OCI-LY7 (cell line): ENCODE data around the gene BMP3. TPM values are rescaled to one million over a fixed set of nuclear protein-coding genes. Genes with fewer than 3 reads are reported as not detected.

Source experiments
- BruUV-seq: library from RNA; stranded (reverse); fragments of 400-500 nt; replicated peaks from 2 replicates; lab custom pipeline; 2021; lab: Mats Ljungman, UMichigan
- CTCF ChIA-PET: fragments of 300-600 bp; sonication (Branson Sonifier 250); formaldehyde crosslinking; loops from one replicate; lab custom pipeline; 2022; ENCODE audit warnings: antibody characterized with exemption; ENCODE audit not compliant: unreplicated experiment; lab: Charles Lee
- POLR2A ChIA-PET: fragments of 300-600 bp; sonication (Branson Sonifier 250); formaldehyde crosslinking; loops from one replicate; lab custom pipeline; 2022; ENCODE audit warnings: antibody characterized with exemption; lab: Charles Lee
- DNase-seq: peaks from one replicate; pipeline ENCODE4 v3.0.0-alpha.2; 2015; ENCODE audit warnings: low spot score
- H2AFZ ChIP-seq: fragments of 200-600 bp; sonication (generic), shearing (Covaris generic); 2 replicates; pipeline ENCODE4 v1.6.1; 2014; ENCODE audit warnings: mild to moderate bottlenecking, antibody characterized with exemption, low read length, moderate library complexity
- H3K27ac ChIP-seq: fragments of 200-600 bp; sonication (generic); 2 replicates; pipeline ENCODE4 v1.5.1; 2014; ENCODE audit warnings: mixed run types, low read depth, mild to moderate bottlenecking, moderate library complexity, low read length, inconsistent platforms; ENCODE audit not compliant: poor library complexity, severe bottlenecking
- H3K36me3 ChIP-seq: fragments of 200-600 bp; sonication (generic); 2 replicates; pipeline ENCODE4 v1.6.1; 2014; ENCODE audit warnings: mild to moderate bottlenecking, antibody characterized with exemption, low read length, moderate library complexity, mixed read lengths; ENCODE audit not compliant: insufficient read depth
- H3K4me1 ChIP-seq: fragments of 200-600 bp; sonication (generic); 2 replicates; pipeline ENCODE4 v1.5.1; 2014; ENCODE audit warnings: mild to moderate bottlenecking, low read length; ENCODE audit not compliant: insufficient read depth, poor library complexity, severe bottlenecking
- H3K4me2 ChIP-seq: fragments of 200-600 bp; sonication (generic); 2 replicates; pipeline ENCODE4 v1.6.1; 2014; ENCODE audit warnings: mild to moderate bottlenecking, low read length
- H3K4me3 ChIP-seq: fragments of 200-600 bp; sonication (generic); 2 replicates; pipeline ENCODE4 v1.5.1; 2014; ENCODE audit warnings: mild to moderate bottlenecking, low read depth, low read length; ENCODE audit not compliant: poor library complexity, severe bottlenecking
- H3K79me2 ChIP-seq: fragments of 200-600 bp; sonication (generic); 2 replicates; pipeline ENCODE4 v1.6.1; 2016; ENCODE audit warnings: low read depth, mild to moderate bottlenecking, low read length, moderate library complexity, mixed read lengths; ENCODE audit not compliant: insufficient read depth
- H3K9me2 ChIP-seq: fragments of 200-600 bp; sonication (generic); 2 replicates; pipeline ENCODE4 v1.6.1; 2016; ENCODE audit warnings: mild to moderate bottlenecking, low read length, mixed read lengths; ENCODE audit not compliant: insufficient read depth
- H3K9me3 ChIP-seq: fragments of 200-600 bp; sonication (generic); 2 replicates; pipeline ENCODE4 v1.6.1; 2014; ENCODE audit warnings: mild to moderate bottlenecking, mixed run types, low read length, mixed read lengths
- H4K20me1 ChIP-seq: fragments of 200-600 bp; sonication (generic); 2 replicates; pipeline ENCODE4 v1.6.1; 2014; ENCODE audit warnings: mild to moderate bottlenecking, antibody characterized with exemption, low read length, moderate library complexity, mixed read lengths; ENCODE audit not compliant: insufficient read depth
- EZH2phosphoT487 ChIP-seq: fragments of 200-600 bp; sonication (generic); IDR thresholded peaks from 2 replicates; pipeline ENCODE4 v1.6.1; 2018; ENCODE audit warnings: low read depth, borderline replicate concordance, mild to moderate bottlenecking, mixed run types, antibody characterized with exemption, low read length, moderate library complexity, mixed read lengths
- intact Hi-C: fragments of 100-400 bp; cut with micrococcal nuclease; formaldehyde crosslinking; loops from one replicate; pipeline ENCODE4 v1.10.0; 2022; ENCODE audit not compliant: unreplicated experiment
- total RNA-seq, 2 experiments: library from RNA; depleted of rRNA in 1 of 2; stranded (reverse); fragments of >200 nt in 1 of 2; shearing (Covaris generic) in 1 of 2; gene quantifications; 2 replicates each; pipeline ENCODE4 v1.2.3, GENCODE V29; 2014 to 2022
- TF ChIP-seq, protein P1 (sequence below): fragments of 200-600 bp; sonication (generic); conservative IDR thresholded peaks from 2 replicates; pipeline ENCODE4 v1.5.1; 2014; ENCODE audit warnings: mild to moderate bottlenecking, antibody characterized with exemption, low read length, moderate library complexity, mixed read lengths

The BMP3 gene
- total RNA-seq, 2 experiments from 2014 or later, result 45.8 to 55.9 TPM

DNA sequence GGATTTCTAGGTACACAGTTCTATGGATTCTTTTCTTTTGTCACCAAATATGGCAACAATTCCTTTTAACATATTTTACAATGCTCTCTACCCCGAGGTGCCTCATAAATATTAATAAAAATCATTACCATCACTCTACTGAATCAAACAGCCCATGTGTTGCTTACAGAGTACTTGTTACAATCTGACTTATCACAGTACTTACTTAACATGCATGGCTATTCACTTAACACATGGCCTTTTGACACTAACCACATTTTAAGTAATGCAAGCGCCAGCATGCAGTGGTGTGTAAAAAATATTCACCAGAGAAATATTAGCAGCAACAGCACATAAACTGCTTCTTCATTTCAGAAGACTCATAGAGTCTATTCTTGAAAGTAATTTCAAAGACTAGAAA lies 64.9 kb downstream of the BMP3 start:
- no peak for TF ChIP-seq EZH2phosphoT487
- TF ChIP-seq, protein P1, sequence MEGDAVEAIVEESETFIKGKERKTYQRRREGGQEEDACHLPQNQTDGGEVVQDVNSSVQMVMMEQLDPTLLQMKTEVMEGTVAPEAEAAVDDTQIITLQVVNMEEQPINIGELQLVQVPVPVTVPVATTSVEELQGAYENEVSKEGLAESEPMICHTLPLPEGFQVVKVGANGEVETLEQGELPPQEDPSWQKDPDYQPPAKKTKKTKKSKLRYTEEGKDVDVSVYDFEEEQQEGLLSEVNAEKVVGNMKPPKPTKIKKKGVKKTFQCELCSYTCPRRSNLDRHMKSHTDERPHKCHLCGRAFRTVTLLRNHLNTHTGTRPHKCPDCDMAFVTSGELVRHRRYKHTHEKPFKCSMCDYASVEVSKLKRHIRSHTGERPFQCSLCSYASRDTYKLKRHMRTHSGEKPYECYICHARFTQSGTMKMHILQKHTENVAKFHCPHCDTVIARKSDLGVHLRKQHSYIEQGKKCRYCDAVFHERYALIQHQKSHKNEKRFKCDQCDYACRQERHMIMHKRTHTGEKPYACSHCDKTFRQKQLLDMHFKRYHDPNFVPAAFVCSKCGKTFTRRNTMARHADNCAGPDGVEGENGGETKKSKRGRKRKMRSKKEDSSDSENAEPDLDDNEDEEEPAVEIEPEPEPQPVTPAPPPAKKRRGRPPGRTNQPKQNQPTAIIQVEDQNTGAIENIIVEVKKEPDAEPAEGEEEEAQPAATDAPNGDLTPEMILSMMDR, result no peak
- H3K27ac ChIP-seq, result no peak overlapping the region
- DNase-seq, result no peak
- H4K20me1 ChIP-seq, result no peaks in the 10 kb centered on the region
- intact Hi-C loops, result no loop called here
- ChIA-PET POLR2A (interaction anchor here (0.9 to 1.0 kb wide), 2 partner anchors 153 to 256 kb away, joined by 3 read pairs; no protein-coding TSS in a partner anchor), CTCF (no interaction called here)
- no peaks in the 10 kb centered on the region for H3K79me2 ChIP-seq
- H3K9me3 ChIP-seq, result no peaks in the 10 kb centered on the region
- H3K4me2 ChIP-seq, result no peak overlapping the region
- no TSS peak for BruUV-seq
- H3K4me1 ChIP-seq, result no peaks in the 10 kb centered on the region
- H2AFZ ChIP-seq, result no peak overlapping the region
- H3K36me3 ChIP-seq, result no peaks in the 10 kb centered on the region
- no peaks in the 10 kb centered on the region for H3K9me2 ChIP-seq
- no peak overlapping the region for H3K4me3 ChIP-seq

DNA sequence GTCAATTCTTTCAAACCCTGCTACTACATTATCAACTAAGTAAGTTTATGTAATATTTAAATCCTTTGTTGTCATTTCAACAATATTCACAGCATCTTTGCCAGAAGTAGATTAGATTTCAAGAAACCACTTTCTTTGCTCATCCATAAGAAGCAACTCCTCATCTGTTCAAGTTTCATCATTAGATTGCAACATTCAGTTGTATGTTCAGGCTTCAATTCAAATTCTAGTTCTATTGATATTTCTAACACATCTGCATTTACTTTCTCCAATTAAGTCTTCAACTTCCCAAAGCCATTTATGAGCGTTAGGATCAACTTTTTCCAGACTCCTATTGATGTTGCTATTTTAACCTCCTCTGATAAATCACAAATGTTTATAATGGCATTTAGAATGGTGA lies 66.1 kb downstream of the BMP3 start:
- intact Hi-C loops, result no loop called here
- CTCF ChIA-PET, result no interaction called here
- no peak for DNase-seq
- no peaks in the 10 kb centered on the region for H3K36me3 ChIP-seq
- H3K9me2 ChIP-seq, result no peaks in the 10 kb centered on the region
- H3K4me1 ChIP-seq, result no peaks in the 10 kb centered on the region
- H4K20me1 ChIP-seq, result no peaks in the 10 kb centered on the region
- H2AFZ ChIP-seq, result no peak overlapping the region
- no TSS peak for BruUV-seq
- POLR2A ChIA-PET, result no interaction called here
- H3K4me2 ChIP-seq, result no peak overlapping the region
- no peaks in the 10 kb centered on the region for H3K9me3 ChIP-seq
- no peak overlapping the region for H3K27ac ChIP-seq
- H3K79me2 ChIP-seq, result no peaks in the 10 kb centered on the region
- TF ChIP-seq, protein P1, result no peak
- no peak overlapping the region for H3K4me3 ChIP-seq

DNA sequence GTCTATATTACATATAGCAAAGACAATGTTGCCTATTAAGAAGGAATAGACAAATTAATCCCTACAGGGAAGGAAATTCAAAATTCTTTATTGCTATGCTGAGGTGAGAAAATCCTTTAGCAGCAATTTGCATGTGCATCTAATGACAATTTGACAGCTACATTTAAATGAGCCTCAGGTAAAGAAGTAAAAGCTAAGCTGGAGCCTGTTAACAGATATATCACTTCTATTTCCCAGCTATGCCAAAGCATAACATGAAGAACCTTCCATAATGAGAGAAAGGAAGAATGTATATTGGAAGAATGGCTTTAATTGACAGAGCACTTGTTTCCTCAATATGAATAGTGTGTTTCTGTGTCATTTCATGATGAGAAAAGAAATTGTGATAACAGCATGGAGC lies 71.6 kb downstream of the BMP3 start:
- Histone ChIP-seq H3K9me3 (no peaks in the 10 kb centered on the region), H3K9me2 (no peaks in the 10 kb centered on the region), H3K79me2 (no peaks in the 10 kb centered on the region), H3K4me3 (no peak overlapping the region), H3K4me1 (no peaks in the 10 kb centered on the region), H2AFZ (no peak overlapping the region), H3K27ac (no peak overlapping the region), H3K4me2 (no peak overlapping the region), H4K20me1 (no peaks in the 10 kb centered on the region), H3K36me3 (no peaks in the 10 kb centered on the region)
- BruUV-seq, result no TSS peak
- TF ChIP-seq, protein P1, result no peak
- TF ChIP-seq EZH2phosphoT487, result no peak
- DNase-seq, result no peak
- ChIA-PET POLR2A (interaction anchor here (0.7 to 1.3 kb wide), 5 partner anchors 8 to 795 kb away, joined by 3 to 5 read pairs (median 3); no protein-coding TSS in a partner anchor), CTCF (no interaction called here)
- intact Hi-C loops, result no loop called here
